Measurements from ENCODE around the gene CABLES1. TPM values are rescaled to one million over a fixed set of nuclear protein-coding genes. Genes with fewer than 3 reads are reported as not detected.

The CABLES1 gene
- total RNA-seq, 2 experiments from 2014 or later, result 1.2 to 1.4 TPM

GRCh38 chr18:23189768-23190661 is 54.7 kb downstream of the CABLES1 start:
- Mint-ChIP-seq H3K4me1 (peaks cover 10% of the 10 kb centered on the region), H3K9me3 (no peaks in the 10 kb centered on the region), H3K27me3 (no peaks in the 10 kb centered on the region), H3K36me3 (no peaks in the 10 kb centered on the region), H3K4me3 (no peak overlapping the region), H3K27ac (no peak overlapping the region)
- DNase-seq, result no peak
- POLR2A ChIA-PET, result no interaction called here
- no peak for ATAC-seq (ENCODE audit: low read depth)

- DNase-seq (no peak), ATAC-seq (ENCODE audit: low read depth) (no peak)
- no peaks in the 10 kb centered on the region for H3K27me3 Mint-ChIP-seq
- H3K36me3 Mint-ChIP-seq, result no peaks in the 10 kb centered on the region
- POLR2A ChIA-PET, result no interaction called here
- H3K9me3 Mint-ChIP-seq, result no peaks in the 10 kb centered on the region
- H3K4me1 Mint-ChIP-seq, result peaks cover 10% of the 10 kb centered on the region
- no peak overlapping the region for H3K4me3 Mint-ChIP-seq
- no peak overlapping the region for H3K27ac Mint-ChIP-seq
Observed at GRCh38 chr18:23191232-23191631, 55.9 kb downstream of the CABLES1 start.

GRCh38 chr18:23193742-23194141 is 58.5 kb downstream of the CABLES1 start:
- POLR2A ChIA-PET, result no interaction called here
- Mint-ChIP-seq H3K27ac (no peak overlapping the region), H3K4me1 (peaks cover 10% of the 10 kb centered on the region), H3K36me3 (no peaks in the 10 kb centered on the region), H3K4me3 (no peak overlapping the region), H3K9me3 (no peaks in the 10 kb centered on the region), H3K27me3 (no peaks in the 10 kb centered on the region)
- no peak for ATAC-seq (ENCODE audit: low read depth)
- no peak for DNase-seq

GRCh38 chr18:23194155-23194996 is 59.1 kb downstream of the CABLES1 start:
- Mint-ChIP-seq H3K27me3 (no peaks in the 10 kb centered on the region), H3K9me3 (no peaks in the 10 kb centered on the region), H3K36me3 (no peaks in the 10 kb centered on the region), H3K27ac (no peak overlapping the region), H3K4me1 (peaks cover 10% of the 10 kb centered on the region), H3K4me3 (no peak overlapping the region)
- no peak for ATAC-seq (ENCODE audit: low read depth)
- no peak for DNase-seq
- POLR2A ChIA-PET, result no interaction called here

- ATAC-seq (ENCODE audit: low read depth) (no peak), DNase-seq (no peak)
- POLR2A ChIA-PET, result no interaction called here
- Mint-ChIP-seq H3K27me3 (no peaks in the 10 kb centered on the region), H3K9me3 (no peaks in the 10 kb centered on the region), H3K36me3 (no peaks in the 10 kb centered on the region), H3K27ac (no peak overlapping the region), H3K4me3 (no peak overlapping the region), H3K4me1 (peaks cover 10% of the 10 kb centered on the region)
Observed at GRCh38 chr18:23194997-23195957, 60.0 kb downstream of the CABLES1 start.

- ATAC-seq (ENCODE audit: low read depth) (no peak), DNase-seq (no peak)
- POLR2A ChIA-PET, result no interaction called here
- H3K27me3 Mint-ChIP-seq, result no peaks in the 10 kb centered on the region
- H3K36me3 Mint-ChIP-seq, result no peaks in the 10 kb centered on the region
- H3K4me1 Mint-ChIP-seq, result peaks cover 10% of the 10 kb centered on the region
- H3K4me3 Mint-ChIP-seq, result no peak overlapping the region
- no peaks in the 10 kb centered on the region for H3K9me3 Mint-ChIP-seq
- no peak overlapping the region for H3K27ac Mint-ChIP-seq
Observed at GRCh38 chr18:23196119-23197007, 61.1 kb downstream of the CABLES1 start.

- ATAC-seq (ENCODE audit: low read depth), result no peak
- POLR2A ChIA-PET, result no interaction called here
- peaks cover 3% of the 10 kb centered on the region for H3K36me3 Mint-ChIP-seq
- H3K27ac Mint-ChIP-seq, result no peak overlapping the region
- no peak overlapping the region for H3K4me3 Mint-ChIP-seq
- DNase-seq, result no peak
- H3K9me3 Mint-ChIP-seq, result no peaks in the 10 kb centered on the region
- H3K27me3 Mint-ChIP-seq, result peaks cover 7% of the 10 kb centered on the region
- peaks cover 3% of the 10 kb centered on the region for H3K4me1 Mint-ChIP-seq
Observed at GRCh38 chr18:23198217-23198845, 63.0 kb downstream of the CABLES1 start.

- H3K36me3 Mint-ChIP-seq, result peaks cover 4% of the 10 kb centered on the region
- H3K27ac Mint-ChIP-seq, result no peak overlapping the region
- ATAC-seq (ENCODE audit: low read depth), result no peak
- H3K27me3 Mint-ChIP-seq, result peaks cover 16% of the 10 kb centered on the region
- no peak overlapping the region for H3K4me3 Mint-ChIP-seq
- POLR2A ChIA-PET, result no interaction called here
- DNase-seq, result no peak
- peaks cover 3% of the 10 kb centered on the region for H3K4me1 Mint-ChIP-seq
- H3K9me3 Mint-ChIP-seq, result peaks cover 4% of the 10 kb centered on the region
Observed at GRCh38 chr18:23200756-23201155, 65.5 kb downstream of the CABLES1 start.

GRCh38 chr18:23201741-23202140 is 66.5 kb downstream of the CABLES1 start:
- H3K27ac Mint-ChIP-seq, result no peak overlapping the region
- peaks cover 4% of the 10 kb centered on the region for H3K9me3 Mint-ChIP-seq
- peaks cover 16% of the 10 kb centered on the region for H3K27me3 Mint-ChIP-seq
- no peak for ATAC-seq (ENCODE audit: low read depth)
- H3K4me1 Mint-ChIP-seq, result peaks cover 3% of the 10 kb centered on the region
- no peak for DNase-seq
- H3K36me3 Mint-ChIP-seq, result peaks cover 4% of the 10 kb centered on the region
- H3K4me3 Mint-ChIP-seq, result no peak overlapping the region
- POLR2A ChIA-PET, result no interaction called here

GRCh38 chr18:23203891-23204432 is 68.7 kb downstream of the CABLES1 start:
- DNase-seq (no peak), ATAC-seq (ENCODE audit: low read depth) (no peak)
- peaks cover 11% of the 10 kb centered on the region for H3K4me1 Mint-ChIP-seq
- peaks cover 16% of the 10 kb centered on the region for H3K27me3 Mint-ChIP-seq
- H3K4me3 Mint-ChIP-seq, result no peak overlapping the region
- POLR2A ChIA-PET, result interaction anchor here (1.0 kb wide), 1 partner anchor 15 kb away, joined by 3 read pairs; no protein-coding TSS in a partner anchor
- peaks cover 17% of the 10 kb centered on the region for H3K36me3 Mint-ChIP-seq
- H3K27ac Mint-ChIP-seq, result no peak overlapping the region
- H3K9me3 Mint-ChIP-seq, result peaks cover 11% of the 10 kb centered on the region

- H3K36me3 Mint-ChIP-seq, result peaks cover 17% of the 10 kb centered on the region
- peaks cover 16% of the 10 kb centered on the region for H3K27me3 Mint-ChIP-seq
- DNase-seq (no peak), ATAC-seq (ENCODE audit: low read depth) (no peak)
- POLR2A ChIA-PET, result interaction anchor here (0.7 kb wide), 1 partner anchor 16 kb away, joined by 4 read pairs; no protein-coding TSS in a partner anchor
- H3K4me1 Mint-ChIP-seq, result peaks cover 11% of the 10 kb centered on the region
- peaks cover 11% of the 10 kb centered on the region for H3K9me3 Mint-ChIP-seq
- H3K27ac Mint-ChIP-seq, result no peak overlapping the region
- H3K4me3 Mint-ChIP-seq, result no peak overlapping the region
Observed at GRCh38 chr18:23204589-23205235, 69.4 kb downstream of the CABLES1 start.

Measured in activated naive CD8-positive, alpha-beta T cell treated with anti-CD3 and anti-CD28 coated beads, Interleukin-2, amount 10 ng/mL, durations not matched to agents 7 days and 5 days (primary cell).